PFSK-1 (cell line): ENCODE measurements around the gene CYB5R3.

ENCODE experiments used
- FOXP2 ChIP-seq: optimal IDR thresholded peaks from 2 replicates; pipeline ENCODE3; 2011; ENCODE audit warnings: borderline replicate concordance, control low read depth, inconsistent platforms; ENCODE audit not compliant: insufficient read depth; ENCODE audit errors: extremely low read length, extremely low read depth
- POLR2AphosphoS5 ChIP-seq: IDR thresholded peaks from 2 replicates; pipeline ENCODE4 v1.6.1; 2012; ENCODE audit warnings: low read depth, mild to moderate bottlenecking, control low read depth, low read length, moderate library complexity
- SIN3A ChIP-seq: IDR thresholded peaks from 2 replicates; pipeline ENCODE4 v1.6.1; 2012; ENCODE audit warnings: mild to moderate bottlenecking, low read length, moderate library complexity, borderline replicate concordance; ENCODE audit not compliant: insufficient read depth
- TAF1 ChIP-seq: IDR thresholded peaks from 2 replicates; pipeline ENCODE4 v1.6.1; 2012; ENCODE audit warnings: low read length, control low read depth, borderline replicate concordance; ENCODE audit not compliant: insufficient read depth
- TF ChIP-seq, protein P1 (sequence below), 2 experiments: IDR thresholded peaks; 2 replicates each; pipeline versions ENCODE4 v1.6.1 to v1.8.0; 2011 to 2012; ENCODE audit warnings: low read depth in 2 of 2, low read length in 2 of 2, control low read depth in 1 of 2, inconsistent platforms in 1 of 2, mild to moderate bottlenecking in 1 of 2, moderate library complexity in 1 of 2; ENCODE audit not compliant: insufficient read depth in 1 of 2

The CYB5R3 gene

DNA sequence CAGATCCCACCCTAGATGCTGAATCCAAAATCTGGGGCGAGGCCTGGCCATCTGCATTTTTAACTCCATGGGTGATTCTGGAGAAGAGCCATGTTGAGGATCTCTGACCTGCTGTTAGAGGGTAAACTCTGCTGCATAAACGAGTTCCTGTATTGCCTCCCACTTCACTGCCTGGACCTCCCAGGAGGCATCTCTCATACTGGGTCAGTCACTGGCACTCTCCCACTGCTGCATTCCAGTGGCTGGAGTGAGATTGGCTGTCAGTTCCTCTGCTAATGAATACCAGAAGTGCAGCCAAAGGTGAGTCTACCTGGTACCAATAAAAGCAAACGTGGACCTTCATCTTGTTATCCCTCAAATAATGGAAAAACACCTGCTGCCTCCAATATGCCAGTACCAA is 44.8 kb downstream of the CYB5R3 start:
- TF ChIP-seq POLR2AphosphoS5: no peak
- TF ChIP-seq TAF1: no peak
- no peak for TF ChIP-seq FOXP2
- TF ChIP-seq, protein P1, sequence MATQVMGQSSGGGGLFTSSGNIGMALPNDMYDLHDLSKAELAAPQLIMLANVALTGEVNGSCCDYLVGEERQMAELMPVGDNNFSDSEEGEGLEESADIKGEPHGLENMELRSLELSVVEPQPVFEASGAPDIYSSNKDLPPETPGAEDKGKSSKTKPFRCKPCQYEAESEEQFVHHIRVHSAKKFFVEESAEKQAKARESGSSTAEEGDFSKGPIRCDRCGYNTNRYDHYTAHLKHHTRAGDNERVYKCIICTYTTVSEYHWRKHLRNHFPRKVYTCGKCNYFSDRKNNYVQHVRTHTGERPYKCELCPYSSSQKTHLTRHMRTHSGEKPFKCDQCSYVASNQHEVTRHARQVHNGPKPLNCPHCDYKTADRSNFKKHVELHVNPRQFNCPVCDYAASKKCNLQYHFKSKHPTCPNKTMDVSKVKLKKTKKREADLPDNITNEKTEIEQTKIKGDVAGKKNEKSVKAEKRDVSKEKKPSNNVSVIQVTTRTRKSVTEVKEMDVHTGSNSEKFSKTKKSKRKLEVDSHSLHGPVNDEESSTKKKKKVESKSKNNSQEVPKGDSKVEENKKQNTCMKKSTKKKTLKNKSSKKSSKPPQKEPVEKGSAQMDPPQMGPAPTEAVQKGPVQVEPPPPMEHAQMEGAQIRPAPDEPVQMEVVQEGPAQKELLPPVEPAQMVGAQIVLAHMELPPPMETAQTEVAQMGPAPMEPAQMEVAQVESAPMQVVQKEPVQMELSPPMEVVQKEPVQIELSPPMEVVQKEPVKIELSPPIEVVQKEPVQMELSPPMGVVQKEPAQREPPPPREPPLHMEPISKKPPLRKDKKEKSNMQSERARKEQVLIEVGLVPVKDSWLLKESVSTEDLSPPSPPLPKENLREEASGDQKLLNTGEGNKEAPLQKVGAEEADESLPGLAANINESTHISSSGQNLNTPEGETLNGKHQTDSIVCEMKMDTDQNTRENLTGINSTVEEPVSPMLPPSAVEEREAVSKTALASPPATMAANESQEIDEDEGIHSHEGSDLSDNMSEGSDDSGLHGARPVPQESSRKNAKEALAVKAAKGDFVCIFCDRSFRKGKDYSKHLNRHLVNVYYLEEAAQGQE (IDR thresholded peaks at IDR 0.05; ENCODE audit: insufficient read depth in 1 of 2, low read depth in 2 of 2, low read length in 2 of 2): no peak
- TF ChIP-seq SIN3A: no peak

- TF ChIP-seq, protein P1 (IDR thresholded peaks at IDR 0.05; ENCODE audit: insufficient read depth in 1 of 2, low read depth in 2 of 2, low read length in 2 of 2): no peak
- TF ChIP-seq SIN3A (no peak), TAF1 (no peak), FOXP2 (no peak), POLR2AphosphoS5 (no peak)
These were observed 45.8 kb downstream of the CYB5R3 start for GRCh38 chr22:42603427-42603826.

- TF ChIP-seq FOXP2 (no peak), TAF1 (no peak), SIN3A (no peak), POLR2AphosphoS5 (no peak)
- TF ChIP-seq, protein P1 (IDR thresholded peaks at IDR 0.05; ENCODE audit: insufficient read depth in 1 of 2, low read depth in 2 of 2, low read length in 2 of 2): no peak
These were observed 46.7 kb downstream of the CYB5R3 start for GRCh38 chr22:42602470-42602869.

- TF ChIP-seq, protein P1 (IDR thresholded peaks at IDR 0.05; ENCODE audit: insufficient read depth in 1 of 2, low read depth in 2 of 2, low read length in 2 of 2): no peak
- TF ChIP-seq FOXP2 (no peak), SIN3A (no peak), TAF1 (no peak), POLR2AphosphoS5 (no peak)
These were observed 47.2 kb downstream of the CYB5R3 start for GRCh38 chr22:42601879-42602465.
